ENCODE results near the gene LANCL3.

GRCh38 chrX:37690119-37690518 lies 118.7 kb downstream of the LANCL3 start:
- TF ChIP-seq CTCF (IDR thresholded peaks at IDR 0.05) (no peak), POLR2A (IDR thresholded peaks at IDR 0.05) (no peak)
